H1 (cell line): ENCODE measurements around the gene ABCG8. TPM values are rescaled to one million over a fixed set of nuclear protein-coding genes. Genes with fewer than 3 reads are reported as not detected.

ENCODE experiments used
- EGR1 ChIP-seq: IDR thresholded peaks from 2 replicates; pipeline ENCODE4 v1.6.1; 2011; ENCODE audit warnings: low read depth, low read length, borderline replicate concordance
- KDM4A ChIP-seq: IDR thresholded peaks from one replicate; pipeline ENCODE4 v1.7.1; 2012; ENCODE audit warnings: low read depth, mild to moderate bottlenecking, moderate library complexity, low read length, inconsistent platforms; ENCODE audit not compliant: severe bottlenecking
- RXRA ChIP-seq: IDR thresholded peaks from 2 replicates; pipeline ENCODE4 v1.6.1; 2011; ENCODE audit warnings: low read depth, mild to moderate bottlenecking, low read length, moderate library complexity; ENCODE audit not compliant: insufficient read depth
- SAP30 ChIP-seq: fragments of 300-600 bp; sonication (generic); IDR thresholded peaks from 2 replicates; pipeline ENCODE4 v1.7.1; 2012; ENCODE audit warnings: low read length, moderate library complexity, mild to moderate bottlenecking, inconsistent platforms; ENCODE audit not compliant: insufficient read depth, insufficient replicate concordance
- SP2 ChIP-seq: IDR thresholded peaks from 2 replicates; pipeline ENCODE4 v1.6.1; 2012; ENCODE audit warnings: mild to moderate bottlenecking, low read length, inconsistent platforms
- polyA plus RNA-seq, 7 experiments: library from polyadenylated mRNA; depleted of rRNA in 3 of 7; stranded (reverse) in 5 of 7; unstranded in 2 of 7; fragments of >200 nt in 5 of 7; fragments of 200-250 nt in 2 of 7; gene quantifications; 1 replicate in 5 of 7; 2 replicates in 1 of 7; 4 replicates in 1 of 7; pipeline versions ENCODE4 v1.2.1 to v1.2.3, GENCODE V29; 2011 to 2013; ENCODE audit warnings: missing spikeins in 2 of 7, mixed read lengths in 2 of 7
- total RNA-seq: library from RNA; stranded (reverse); fragmentation: NEBNext Ultra II Directional; extraction: Animal tissue kit (Norgen Biotek cat#: 25700); gene quantifications from 2 replicates; pipeline ENCODE4 v1.2.1, GENCODE V29; 2021

The ABCG8 gene
- total and polyA plus RNA-seq, 2 of the 8 experiments (the other 6 are each of a cell fraction or from before 2014, with no cell fraction given), result not detected

- TF ChIP-seq RXRA (no peak), KDM4A (no peak), EGR1 (no peak), SP2 (no peak), SAP30 (no peak)
Measured at GRCh38 chr2:43792653-43793052, 46.1 kb upstream of the ABCG8 start (continued).
